Stimulated activated CD8-positive, alpha-beta memory T cell treated with anti-CD3 and anti-CD28 coated beads, Interleukin-7, amount 100 ng/mL, for 4 hours (primary cell): ENCODE results near the gene FAM13C.
"Not testable (repeated sequence)": the region's sequence is repeated elsewhere in the genome, so short reads cannot be mapped to it uniquely, and the experiment has no call there.

Experiments used
- DNase-seq, 2 donors: peaks; one replicate each; pipeline ENCODE4 v3.0.0-alpha.2; 2020; ENCODE audit warnings: low read depth in 2 of 2

The FAM13C gene

GRCh38 chr10:59362144-59362958 lies at the start of gene FAM13C:
Gene FAM13C, minus strand, starts transcription at chr10:59362549. Its CDS starts 89 bp downstream, at chr10:59362460.
- no peak for DNase-seq

- no peak for DNase-seq
These were observed 42.9 kb upstream of the FAM13C start for GRCh38 chr10:59405235-59405634.

GRCh38 chr10:59400214-59400613 lies 37.9 kb upstream of the FAM13C start:
- DNase-seq, result no peak

GRCh38 chr10:59399329-59399728 lies 37.0 kb upstream of the FAM13C start:
- DNase-seq, result not testable (repeated sequence)

- no peak for DNase-seq
These were observed 35.6 kb upstream of the FAM13C start for GRCh38 chr10:59397961-59398360.

GRCh38 chr10:59395984-59396383 lies 33.6 kb upstream of the FAM13C start:
- no peak for DNase-seq

GRCh38 chr10:59393349-59393748 lies 31.0 kb upstream of the FAM13C start:
- no peak for DNase-seq

- DNase-seq, result no peak
These were observed 28.7 kb upstream of the FAM13C start for GRCh38 chr10:59391060-59391459.

- DNase-seq, result no peak
These were observed 26.3 kb upstream of the FAM13C start for GRCh38 chr10:59388671-59388976.

- DNase-seq, result no peak
These were observed 25.8 kb upstream of the FAM13C start for GRCh38 chr10:59387951-59388670.

GRCh38 chr10:59384761-59385160 lies 22.4 kb upstream of the FAM13C start:
- DNase-seq, result no peak

- no peak for DNase-seq
These were observed 21.6 kb upstream of the FAM13C start for GRCh38 chr10:59383908-59384307.

- no peak for DNase-seq
These were observed 21.1 kb upstream of the FAM13C start for GRCh38 chr10:59383436-59383835.

- no peak for DNase-seq
These were observed 20.5 kb upstream of the FAM13C start for GRCh38 chr10:59382831-59383295.

GRCh38 chr10:59381687-59382086 lies 19.3 kb upstream of the FAM13C start:
- DNase-seq, result no peak

- no peak for DNase-seq
These were observed 14.5 kb upstream of the FAM13C start for GRCh38 chr10:59376846-59377245.

GRCh38 chr10:59375990-59376389 lies 13.6 kb upstream of the FAM13C start:
- DNase-seq, result no peak

GRCh38 chr10:59374916-59375315 lies 12.6 kb upstream of the FAM13C start:
- no peak for DNase-seq

GRCh38 chr10:59373071-59373470 lies 10.7 kb upstream of the FAM13C start:
- DNase-seq, result no peak

- DNase-seq, result no peak
These were observed 10.2 kb upstream of the FAM13C start for GRCh38 chr10:59372543-59372942.

- DNase-seq, result no peak
These were observed 3.9 kb upstream of the FAM13C start for GRCh38 chr10:59366290-59366689.

- DNase-seq, result no peak
These were observed 1.2 kb upstream of the FAM13C start for GRCh38 chr10:59363446-59363958.

- no peak for DNase-seq
These were observed 621 bp upstream of the FAM13C start for GRCh38 chr10:59362959-59363381.
